ENCODE results near the gene C9orf153. TPM values are rescaled to one million over a fixed set of nuclear protein-coding genes. Genes with fewer than 3 reads are reported as not detected.
"Not testable (repeated sequence)": the region's sequence is repeated elsewhere in the genome, so short reads cannot be mapped to it uniquely, and the experiment has no call there.

C9orf153 gene
- 0.07 TPM in 1 of 2 replicates, not detected in the other for total RNA-seq (2014; rRNA removed; shearing (Covaris generic))
- not detected in 2 replicates for polyA plus RNA-seq (2015; cell fraction: cytosol; rRNA removed)
- polyA plus RNA-seq (2015; cell fraction: nucleus; rRNA removed): not detected in 2 replicates

DNA sequence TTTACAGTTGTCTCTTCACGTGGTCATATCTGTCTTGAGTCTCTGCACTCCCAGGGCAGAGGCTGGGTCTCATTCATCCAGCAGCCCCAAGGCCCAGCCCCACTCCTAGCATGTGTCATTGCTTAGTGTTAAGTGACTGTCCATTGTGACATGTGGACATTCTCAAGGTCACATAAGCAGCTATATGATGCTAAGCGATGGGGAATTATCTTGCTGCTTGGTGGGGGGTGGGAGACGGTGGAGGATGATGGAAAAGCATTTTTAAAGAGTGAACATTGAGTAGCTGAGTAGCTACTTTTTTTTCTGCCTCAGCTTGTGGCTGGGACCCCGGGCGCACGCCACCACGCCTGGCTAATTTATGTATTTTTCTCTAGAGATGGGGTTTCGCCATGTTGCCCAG, at the start of gene C9orf153:
C9orf153 (minus strand) TSS at position 101 of the 400 bp plus-strand sequence. CDS start 30,054 bp downstream, outside the sequence.
- no peak for DNase-seq (ENCODE audit: low read depth)

DNA sequence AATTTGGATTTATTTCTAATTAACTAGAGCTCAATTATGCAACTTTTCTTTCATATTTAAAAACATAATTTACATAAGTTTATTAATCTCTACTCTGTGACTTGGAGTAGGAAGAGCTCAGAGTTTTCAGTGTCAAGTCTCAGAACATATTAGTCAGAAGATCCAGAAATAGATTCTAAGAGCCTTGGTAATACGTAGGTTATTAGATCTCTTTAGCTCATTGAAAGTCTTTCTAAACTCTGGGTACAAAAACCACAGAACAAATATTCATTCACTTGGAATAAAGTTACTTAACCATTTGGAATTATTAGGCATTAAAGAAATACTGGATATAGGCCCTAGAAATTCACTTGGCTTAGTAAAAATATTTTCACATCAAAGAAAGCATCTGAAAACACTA, 49.2 kb upstream of the C9orf153 start:
- no peak for DNase-seq (ENCODE audit: low read depth)

- DNase-seq (ENCODE audit: low read depth): no peak
These were observed 44.8 kb upstream of the C9orf153 start for GRCh38 chr9:86304236-86304730.

DNA sequence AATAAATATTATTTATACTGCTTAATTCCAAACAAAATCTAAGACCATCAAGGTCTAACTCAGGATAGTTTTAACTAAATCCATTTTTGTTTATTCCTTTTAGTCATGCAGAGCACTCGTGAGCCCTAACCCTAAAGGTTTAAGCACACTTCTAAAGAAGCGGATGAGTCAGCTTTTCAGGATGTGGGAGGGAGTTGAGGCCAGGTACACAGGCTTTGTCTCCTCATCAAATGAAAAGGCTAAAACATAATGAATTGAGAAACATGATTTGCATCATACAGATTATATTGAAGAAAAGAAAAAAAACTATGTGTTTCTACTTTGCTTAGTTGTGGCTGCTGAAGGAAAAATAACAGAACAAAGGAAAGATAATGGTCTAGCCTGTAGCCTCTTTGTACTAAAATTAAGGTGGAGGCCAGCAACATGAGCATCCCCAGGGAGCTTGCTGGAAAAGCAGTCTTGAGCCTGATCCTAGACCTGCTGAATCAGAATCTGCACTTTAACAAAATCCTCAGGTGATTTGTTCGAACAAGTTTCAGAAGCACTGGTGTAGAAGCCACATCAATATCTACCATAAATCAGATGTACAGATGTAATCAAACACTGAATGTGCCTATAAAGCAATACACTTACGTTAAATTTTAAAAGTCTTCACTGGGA, 44.0 kb upstream of the C9orf153 start:
- peak; percentile 27 for DNase-seq (ENCODE audit: low read depth)

DNA sequence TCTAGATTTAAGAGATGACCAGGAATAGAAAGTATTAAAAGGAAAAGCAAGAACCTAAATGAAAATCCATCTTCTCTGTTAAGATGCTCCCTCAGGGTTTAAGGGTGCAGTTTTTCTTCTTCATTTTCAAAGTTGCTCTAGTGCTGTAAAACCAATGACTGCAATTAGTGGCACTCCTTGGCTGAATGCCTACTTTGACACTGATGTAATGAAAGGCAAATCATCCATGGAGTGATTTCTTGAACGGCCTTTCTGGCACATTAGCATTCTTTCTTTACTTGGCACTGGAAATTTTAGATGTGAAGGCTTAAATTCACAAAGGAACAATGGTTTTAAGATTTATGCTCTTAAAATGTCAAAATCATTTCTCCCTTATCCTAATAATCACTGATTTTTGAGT, 42.2 kb upstream of the C9orf153 start:
- DNase-seq (ENCODE audit: low read depth): no peak

- no peak for DNase-seq (ENCODE audit: low read depth)
These were observed 41.2 kb upstream of the C9orf153 start for GRCh38 chr9:86300701-86301100.

GRCh38 chr9:86298873-86299272, 39.4 kb upstream of the C9orf153 start:
- DNase-seq (ENCODE audit: low read depth): no peak

GRCh38 chr9:86290341-86290740, 30.9 kb upstream of the C9orf153 start:
- DNase-seq (ENCODE audit: low read depth): not testable (repeated sequence)

GRCh38 chr9:86288499-86289198, 29.2 kb upstream of the C9orf153 start:
- DNase-seq (ENCODE audit: low read depth): no peak

GRCh38 chr9:86287013-86287412, 27.6 kb upstream of the C9orf153 start:
- no peak for DNase-seq (ENCODE audit: low read depth)

- no peak for DNase-seq (ENCODE audit: low read depth)
These were observed 26.8 kb upstream of the C9orf153 start for GRCh38 chr9:86286278-86286677.

- DNase-seq (ENCODE audit: low read depth): no peak
These were observed 25.8 kb upstream of the C9orf153 start for GRCh38 chr9:86285261-86285660.

GRCh38 chr9:86282979-86283535, 23.6 kb upstream of the C9orf153 start:
- DNase-seq (ENCODE audit: low read depth): peak; percentile 81

DNA sequence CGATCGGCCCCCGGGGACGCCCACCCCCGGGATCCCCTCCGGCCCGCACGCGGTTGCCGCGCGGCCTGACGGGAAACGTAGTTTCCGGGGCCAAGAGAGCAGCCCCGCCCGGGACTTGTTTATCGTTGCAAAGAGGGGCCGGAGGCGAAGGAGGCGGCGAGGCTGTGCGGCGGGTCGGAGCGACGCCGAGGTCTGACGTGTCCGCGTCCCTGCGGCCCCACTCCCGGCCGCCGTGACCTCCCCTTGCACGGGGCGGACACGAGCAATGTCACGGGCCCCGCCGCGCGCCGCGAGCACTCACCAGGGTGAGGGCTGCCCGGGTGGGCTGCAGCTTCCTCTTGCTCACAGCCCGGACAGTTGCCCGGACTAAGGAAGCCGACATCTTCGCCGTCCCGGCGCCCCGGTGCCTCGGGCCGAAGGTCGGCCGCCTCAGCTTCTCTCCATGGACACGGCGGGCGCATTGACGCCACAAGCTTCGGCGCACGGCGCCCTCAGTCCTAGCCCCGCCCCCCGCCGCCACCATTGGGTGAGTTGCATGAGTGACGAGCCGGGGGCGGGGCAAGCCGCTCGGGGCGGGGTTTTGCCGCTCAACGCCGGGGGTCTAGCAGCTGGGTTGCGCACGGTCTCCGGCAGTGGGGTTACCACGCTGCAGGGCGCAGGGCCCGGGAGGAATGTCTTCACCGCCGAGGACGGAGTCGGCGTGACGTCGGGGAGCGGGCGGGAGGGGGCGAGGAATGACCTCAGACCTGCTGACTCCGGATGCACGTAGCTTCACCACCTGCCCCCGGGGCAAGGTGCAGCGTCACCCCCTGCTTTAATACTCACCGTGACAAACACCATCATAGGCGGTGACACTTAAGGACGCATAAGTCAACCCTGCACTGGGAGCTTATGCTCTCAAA, 22.9 kb upstream of the C9orf153 start, which contains the start of gene ISCA1:
ISCA1 (minus strand) TSS at position 462 of the 902 bp plus-strand sequence; CDS start at position 382, 80 bp downstream.
- DNase-seq (ENCODE audit: low read depth): peak; percentile 85

- DNase-seq (ENCODE audit: low read depth): no peak
These were observed 22.2 kb upstream of the C9orf153 start for GRCh38 chr9:86281593-86282076.

- DNase-seq (ENCODE audit: low read depth): no peak
These were observed 21.1 kb upstream of the C9orf153 start for GRCh38 chr9:86280580-86280979.

- no peak for DNase-seq (ENCODE audit: low read depth)
These were observed 20.4 kb upstream of the C9orf153 start for GRCh38 chr9:86279839-86280238.

- DNase-seq (ENCODE audit: low read depth): no peak
These were observed 17.6 kb upstream of the C9orf153 start for GRCh38 chr9:86277072-86277471.

- DNase-seq (ENCODE audit: low read depth): no peak
These were observed 16.5 kb upstream of the C9orf153 start for GRCh38 chr9:86275962-86276361.

DNA sequence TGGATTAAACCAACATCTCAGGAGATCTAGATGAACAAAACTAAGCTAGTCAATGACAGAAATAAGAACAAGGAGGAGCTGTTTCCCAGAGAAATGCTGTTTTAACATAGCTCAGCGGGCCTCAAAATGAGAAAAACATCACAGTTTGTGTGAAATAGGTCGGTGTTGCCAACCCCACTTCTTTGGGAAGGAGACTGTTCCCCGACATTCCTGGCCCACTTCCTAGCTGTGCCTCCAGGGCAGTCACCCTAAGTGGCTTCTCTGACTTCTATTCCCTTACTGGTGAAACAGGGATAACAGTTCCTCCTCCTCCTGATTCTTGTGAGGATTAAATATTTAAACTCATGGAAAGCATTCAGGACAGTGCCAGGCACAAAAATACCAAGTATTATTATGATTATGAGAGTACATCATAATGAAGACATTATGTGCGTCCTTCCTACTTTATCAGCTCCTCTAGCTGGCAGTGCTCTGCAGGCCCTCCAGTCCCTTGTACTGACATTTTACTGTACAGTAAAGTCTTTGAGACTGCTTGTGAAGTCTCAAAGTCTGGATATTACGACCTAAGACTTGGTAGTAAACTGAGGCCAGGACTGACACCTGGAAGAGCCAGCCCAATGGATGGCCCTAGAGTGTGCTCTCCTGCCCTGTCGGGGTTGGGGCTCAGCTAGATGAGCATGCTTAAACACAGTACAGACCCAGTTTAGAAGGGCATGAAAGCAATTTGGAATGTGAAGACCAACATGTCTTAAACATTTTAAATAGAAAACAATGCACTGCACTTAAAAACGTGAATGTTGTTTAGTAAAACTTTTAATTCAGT, 15.6 kb upstream of the C9orf153 start:
- no peak for DNase-seq (ENCODE audit: low read depth)
